GM20000 (cell line): ENCODE results near the gene RUFY4.

Experiments
- DNase-seq: peaks from one replicate; pipeline ENCODE4 v3.0.0; 2012; ENCODE audit warnings: low spot score
- CTCF ChIP-seq: IDR thresholded peaks from 2 replicates; pipeline ENCODE4 v1.5.1; 2012; ENCODE audit warnings: mild to moderate bottlenecking, control low read depth; ENCODE audit errors: extremely low read depth, missing control alignments

Gene RUFY4

GRCh38 chr2:218032336-218033171 is 36.5 kb upstream of the RUFY4 start:
- no peak for TF ChIP-seq CTCF
- DNase-seq = peak; percentile 11

GRCh38 chr2:218033208-218033589 is 35.9 kb upstream of the RUFY4 start:
- no peak for TF ChIP-seq CTCF
- DNase-seq = peak; percentile 16

GRCh38 chr2:218033590-218034496 is 35.2 kb upstream of the RUFY4 start:
- TF ChIP-seq CTCF = no peak
- DNase-seq = peak; percentile 26

- peak; percentile 39 for TF ChIP-seq CTCF
- DNase-seq = peak; percentile 82
Measured at GRCh38 chr2:218034497-218035213, 34.4 kb upstream of the RUFY4 start.

GRCh38 chr2:218035463-218036100 is 33.5 kb upstream of the RUFY4 start:
- no peak for DNase-seq
- no peak for TF ChIP-seq CTCF

- no peak for DNase-seq
- no peak for TF ChIP-seq CTCF
Measured at GRCh38 chr2:218036371-218036770, 32.7 kb upstream of the RUFY4 start.
